Measurements from ENCODE around the gene PPDPF. TPM values are rescaled to one million over a fixed set of nuclear protein-coding genes. Genes with fewer than 3 reads are reported as not detected.
"Not testable (repeated sequence)": the region's sequence is repeated elsewhere in the genome, so short reads cannot be mapped to it uniquely, and the experiment has no call there.

The PPDPF gene
- total RNA-seq, 2 experiments from 2014 or later, result 34.9 to 117 TPM

DNA sequence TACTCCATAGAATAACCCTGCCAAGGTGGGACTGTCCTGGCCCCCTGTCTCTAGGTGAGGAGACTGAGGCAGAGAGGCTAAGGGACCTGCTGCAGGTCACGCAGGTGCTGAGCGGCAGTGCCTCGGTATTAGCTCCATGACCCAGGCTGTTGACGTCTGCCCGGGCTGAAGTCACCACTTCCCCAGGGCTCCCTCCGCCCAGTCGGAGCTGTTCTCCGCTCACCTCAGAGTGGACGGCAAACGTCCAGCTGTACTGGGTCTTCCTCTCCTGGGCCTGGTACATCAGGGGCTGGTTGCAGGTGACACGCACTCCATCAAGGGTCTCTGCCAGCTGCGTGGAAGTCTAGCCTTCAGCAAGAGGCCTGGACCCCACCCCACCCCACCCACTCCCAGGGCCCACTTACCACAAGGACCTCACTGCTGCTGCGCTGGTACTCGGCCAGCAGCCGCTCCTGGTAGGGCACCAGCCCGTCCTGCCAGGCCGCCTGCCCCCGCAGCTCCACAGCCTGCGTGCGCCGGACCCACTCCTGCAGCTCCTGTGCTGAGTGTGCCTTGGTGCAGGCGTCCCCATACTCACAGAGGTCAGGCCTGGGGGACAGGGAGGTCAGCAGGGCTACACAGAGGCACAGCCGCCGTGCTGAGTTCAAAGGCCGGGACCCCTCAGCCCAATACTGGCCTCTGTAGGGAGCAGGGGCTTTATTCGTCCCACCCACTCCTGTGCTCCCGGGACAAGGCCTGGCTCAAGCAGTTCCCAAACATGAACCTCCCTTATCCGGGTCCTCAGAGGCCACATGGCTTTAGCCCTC is 49.9 kb downstream of the PPDPF start:
- ChIA-PET CTCF (ENCODE audit: unreplicated experiment) (interaction anchor here (1.1 kb wide), 1 partner anchor 74 kb away, joined by 16 read pairs; no protein-coding TSS in a partner anchor), POLR2A (no interaction called here)
- H3K9me3 ChIP-seq (ENCODE audit: low read length), result no peaks in the 10 kb centered on the region
- no peaks in the 10 kb centered on the region for H4K20me1 ChIP-seq (ENCODE audit: insufficient read depth, low read length)
- no peak overlapping the region for H3K4me3 ChIP-seq (ENCODE audit: low read depth, low read length, poor library complexity, severe bottlenecking)
- TF ChIP-seq, protein P1, sequence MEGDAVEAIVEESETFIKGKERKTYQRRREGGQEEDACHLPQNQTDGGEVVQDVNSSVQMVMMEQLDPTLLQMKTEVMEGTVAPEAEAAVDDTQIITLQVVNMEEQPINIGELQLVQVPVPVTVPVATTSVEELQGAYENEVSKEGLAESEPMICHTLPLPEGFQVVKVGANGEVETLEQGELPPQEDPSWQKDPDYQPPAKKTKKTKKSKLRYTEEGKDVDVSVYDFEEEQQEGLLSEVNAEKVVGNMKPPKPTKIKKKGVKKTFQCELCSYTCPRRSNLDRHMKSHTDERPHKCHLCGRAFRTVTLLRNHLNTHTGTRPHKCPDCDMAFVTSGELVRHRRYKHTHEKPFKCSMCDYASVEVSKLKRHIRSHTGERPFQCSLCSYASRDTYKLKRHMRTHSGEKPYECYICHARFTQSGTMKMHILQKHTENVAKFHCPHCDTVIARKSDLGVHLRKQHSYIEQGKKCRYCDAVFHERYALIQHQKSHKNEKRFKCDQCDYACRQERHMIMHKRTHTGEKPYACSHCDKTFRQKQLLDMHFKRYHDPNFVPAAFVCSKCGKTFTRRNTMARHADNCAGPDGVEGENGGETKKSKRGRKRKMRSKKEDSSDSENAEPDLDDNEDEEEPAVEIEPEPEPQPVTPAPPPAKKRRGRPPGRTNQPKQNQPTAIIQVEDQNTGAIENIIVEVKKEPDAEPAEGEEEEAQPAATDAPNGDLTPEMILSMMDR (conservative IDR thresholded peaks at IDR 0.05; ENCODE audit: low read length), result no peak
- TF ChIP-seq EZH2phosphoT487 (IDR thresholded peaks at IDR 0.05; ENCODE audit: borderline replicate concordance, low read depth, low read length), result no peak
- H3K9me2 ChIP-seq (ENCODE audit: insufficient read depth, low read length), result no peaks in the 10 kb centered on the region
- no peak overlapping the region for H2AFZ ChIP-seq (ENCODE audit: low read length)
- intact Hi-C loops (cut with micrococcal nuclease; ENCODE audit: unreplicated experiment), result no loop called here
- peaks cover 18% of the 10 kb centered on the region for H3K4me1 ChIP-seq (ENCODE audit: insufficient read depth, low read length, poor library complexity, severe bottlenecking)
- no peaks in the 10 kb centered on the region for H3K36me3 ChIP-seq (ENCODE audit: insufficient read depth, low read length)
- no peak overlapping the region for H3K27ac ChIP-seq (ENCODE audit: low read depth, low read length, poor library complexity, severe bottlenecking)
- BruUV-seq (replicated peaks), result no TSS peak
- no peak for DNase-seq (ENCODE audit: low spot score)
- H3K4me2 ChIP-seq (ENCODE audit: low read length), result no peak overlapping the region
- no peaks in the 10 kb centered on the region for H3K79me2 ChIP-seq (ENCODE audit: insufficient read depth, low read depth, low read length)

DNA sequence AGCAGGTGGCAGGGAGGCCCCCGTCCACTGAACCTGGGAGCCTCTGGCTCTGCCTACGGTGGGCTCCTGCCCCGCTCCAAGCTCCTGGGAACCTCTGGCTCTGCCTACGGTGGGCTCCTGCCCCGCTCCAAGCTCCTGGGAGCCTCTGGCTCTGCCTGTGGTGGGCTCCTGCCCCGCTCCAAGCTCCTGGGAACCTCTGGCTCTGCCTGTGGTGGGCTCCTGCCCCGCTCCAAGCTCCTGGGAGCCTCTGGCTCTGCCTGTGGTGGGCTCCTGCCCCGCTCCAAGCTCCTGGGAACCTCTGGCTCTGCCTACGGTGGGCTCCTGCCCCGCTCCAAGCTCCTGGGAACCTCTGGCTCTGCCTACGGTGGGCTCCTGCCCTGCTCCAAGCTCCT is 50.5 kb downstream of the PPDPF start:
- H3K4me2 ChIP-seq (ENCODE audit: low read length); POLR2A ChIA-PET; H3K79me2 ChIP-seq (ENCODE audit: insufficient read depth, low read depth, low read length); H4K20me1 ChIP-seq (ENCODE audit: insufficient read depth, low read length); H3K27ac ChIP-seq (ENCODE audit: low read depth, low read length, poor library complexity, severe bottlenecking); CTCF ChIA-PET (ENCODE audit: unreplicated experiment); H2AFZ ChIP-seq (ENCODE audit: low read length); DNase-seq (ENCODE audit: low spot score); H3K9me2 ChIP-seq (ENCODE audit: insufficient read depth, low read length); H3K9me3 ChIP-seq (ENCODE audit: low read length); BruUV-seq (replicated peaks); intact Hi-C loops (cut with micrococcal nuclease; ENCODE audit: unreplicated experiment); H3K36me3 ChIP-seq (ENCODE audit: insufficient read depth, low read length); H3K4me3 ChIP-seq (ENCODE audit: low read depth, low read length, poor library complexity, severe bottlenecking): not testable (repeated sequence)
- H3K4me1 ChIP-seq (ENCODE audit: insufficient read depth, low read length, poor library complexity, severe bottlenecking), result peaks cover 18% of the 10 kb centered on the region

Other genes starting within 250 kb of the PPDPF start
- 50.4 and 57.9 TPM in 2 replicates for gene ARFGAP1, start 248.0 kb upstream of the PPDPF start, total RNA-seq (2014; rRNA removed; shearing (Covaris generic))
- gene ARFGAP1, start 248.0 kb upstream of the PPDPF start, total RNA-seq (2022), result 105 and 116 TPM in 2 replicates
- not detected in 2 replicates for gene COL20A1, start 227.6 kb upstream of the PPDPF start, total RNA-seq (2014; rRNA removed; shearing (Covaris generic))
- 0.09 and 0.15 TPM in 2 replicates for gene COL20A1, start 227.6 kb upstream of the PPDPF start, total RNA-seq (2022)
- gene CHRNA4, start 159.4 kb upstream of the PPDPF start, total RNA-seq (2014; rRNA removed; shearing (Covaris generic)), result not detected in 2 replicates
- gene CHRNA4, start 159.4 kb upstream of the PPDPF start, total RNA-seq (2022), result not detected in 2 replicates
- gene KCNQ2, start 48.1 kb upstream of the PPDPF start, total RNA-seq (2014; rRNA removed; shearing (Covaris generic)), result not detected in 2 replicates
- not detected in 2 replicates for gene KCNQ2, start 48.1 kb upstream of the PPDPF start, total RNA-seq (2022)
- gene EEF1A2, start 21.7 kb upstream of the PPDPF start, total RNA-seq (2014; rRNA removed; shearing (Covaris generic)), result 0.22 and 0.36 TPM in 2 replicates
- 0.92 TPM in 1 of 2 replicates, not detected in the other for gene EEF1A2, start 21.7 kb upstream of the PPDPF start, total RNA-seq (2022)
- 0.05 and 0.13 TPM in 2 replicates for gene PTK6, start 16.6 kb downstream of the PPDPF start, total RNA-seq (2014; rRNA removed; shearing (Covaris generic))
- 1.8 and 2.0 TPM in 2 replicates for gene PTK6, start 16.6 kb downstream of the PPDPF start, total RNA-seq (2022)
- not detected in 2 replicates for gene SRMS, start 27.0 kb downstream of the PPDPF start, total RNA-seq (2014; rRNA removed; shearing (Covaris generic))
- 0.42 TPM in 1 of 2 replicates, not detected in the other for gene SRMS, start 27.0 kb downstream of the PPDPF start, total RNA-seq (2022)
- 0.15 and 0.41 TPM in 2 replicates for gene FNDC11, start 33.4 kb downstream of the PPDPF start, total RNA-seq (2014; rRNA removed; shearing (Covaris generic))
- 2.1 and 3.0 TPM in 2 replicates for gene FNDC11, start 33.4 kb downstream of the PPDPF start, total RNA-seq (2022)
- 3.6 and 6.5 TPM in 2 replicates for gene HELZ2, start 53.5 kb downstream of the PPDPF start, total RNA-seq (2014; rRNA removed; shearing (Covaris generic))
- gene HELZ2, start 53.5 kb downstream of the PPDPF start, total RNA-seq (2022), result 8.3 and 8.6 TPM in 2 replicates
- gene GMEB2, start 106.3 kb downstream of the PPDPF start, total RNA-seq (2014; rRNA removed; shearing (Covaris generic)), result 14.3 and 15.6 TPM in 2 replicates
- 15.0 and 15.6 TPM in 2 replicates for gene GMEB2, start 106.3 kb downstream of the PPDPF start, total RNA-seq (2022)
- gene STMN3, start 132.7 kb downstream of the PPDPF start, total RNA-seq (2014; rRNA removed; shearing (Covaris generic)), result 4.0 and 6.7 TPM in 2 replicates
- 6.7 and 7.5 TPM in 2 replicates for gene STMN3, start 132.7 kb downstream of the PPDPF start, total RNA-seq (2022)
- 20.0 and 22.5 TPM in 2 replicates for gene RTEL1, start 137.5 kb downstream of the PPDPF start, total RNA-seq (2014; rRNA removed; shearing (Covaris generic))
- 47.2 and 55.0 TPM in 2 replicates for gene RTEL1, start 137.5 kb downstream of the PPDPF start, total RNA-seq (2022)
- 1.4 and 6.6 TPM in 2 replicates for gene TNFRSF6B, start 175.9 kb downstream of the PPDPF start, total RNA-seq (2014; rRNA removed; shearing (Covaris generic))
- 1.0 TPM in 1 of 2 replicates, not detected in the other for gene TNFRSF6B, start 175.9 kb downstream of the PPDPF start, total RNA-seq (2022)
- gene ARFRP1, start 187.2 kb downstream of the PPDPF start, total RNA-seq (2014; rRNA removed; shearing (Covaris generic)), result 47.9 and 53.3 TPM in 2 replicates
- gene ARFRP1, start 187.2 kb downstream of the PPDPF start, total RNA-seq (2022), result 82.1 and 85.6 TPM in 2 replicates
- gene ZGPAT, start 187.3 kb downstream of the PPDPF start, total RNA-seq (2014; rRNA removed; shearing (Covaris generic)), result 43.1 and 43.9 TPM in 2 replicates
- 50.8 and 55.4 TPM in 2 replicates for gene ZGPAT, start 187.3 kb downstream of the PPDPF start, total RNA-seq (2022)
- gene LIME1, start 215.9 kb downstream of the PPDPF start, total RNA-seq (2014; rRNA removed; shearing (Covaris generic)), result 66.3 and 76.4 TPM in 2 replicates
- gene LIME1, start 215.9 kb downstream of the PPDPF start, total RNA-seq (2022), result 67.9 and 75.6 TPM in 2 replicates
- gene SLC2A4RG, start 219.0 kb downstream of the PPDPF start, total RNA-seq (2014; rRNA removed; shearing (Covaris generic)), result 69.8 and 77.9 TPM in 2 replicates
- 110 and 113 TPM in 2 replicates for gene SLC2A4RG, start 219.0 kb downstream of the PPDPF start, total RNA-seq (2022)

Measured in OCI-LY7 (cell line).